GM18519 (cell line): ENCODE results near the gene CPEB3.
"Not testable (repeated sequence)": the region's sequence is repeated elsewhere in the genome, so short reads cannot be mapped to it uniquely, and the experiment has no call there.

ENCODE experiments used
- ATAC-seq: cut with Tn5 transposase; IDR thresholded peaks from one replicate; pipeline ENCODE4 v1.9.1; 2021; ENCODE audit warnings: mild to moderate bottlenecking, moderate library complexity; ENCODE audit not compliant: unreplicated experiment, low FRiP score

CPEB3 gene

GRCh38 chr10:92052741-92053140 lies 238.1 kb downstream of the CPEB3 start:
- ATAC-seq: no peak

GRCh38 chr10:92052088-92052487 lies 238.8 kb downstream of the CPEB3 start:
- ATAC-seq: no peak

GRCh38 chr10:92047215-92047614 lies 243.7 kb downstream of the CPEB3 start:
- ATAC-seq: no peak

GRCh38 chr10:92045641-92046106 lies 245.2 kb downstream of the CPEB3 start:
- ATAC-seq: no peak

GRCh38 chr10:92042541-92042940 lies 248.3 kb downstream of the CPEB3 start:
- ATAC-seq: no peak

GRCh38 chr10:92038949-92039348 lies 251.9 kb downstream of the CPEB3 start:
- no peak for ATAC-seq

GRCh38 chr10:92033070-92033469 lies 257.8 kb downstream of the CPEB3 start:
- ATAC-seq: not testable (repeated sequence)

- ATAC-seq: no peak
Observed at GRCh38 chr10:92031580-92031979, 259.3 kb downstream of the CPEB3 start.

- ATAC-seq: no peak
Observed at GRCh38 chr10:92027141-92027540, 263.7 kb downstream of the CPEB3 start.

- ATAC-seq: not testable (repeated sequence)
Observed at GRCh38 chr10:92025340-92025739, 265.5 kb downstream of the CPEB3 start.

- ATAC-seq: no peak
Observed at GRCh38 chr10:92024700-92025099, 266.2 kb downstream of the CPEB3 start.

GRCh38 chr10:92014620-92015019 lies 276.3 kb downstream of the CPEB3 start:
- ATAC-seq: no peak

GRCh38 chr10:92011560-92012214 lies 279.2 kb downstream of the CPEB3 start:
- ATAC-seq: no peak

- no peak for ATAC-seq
Observed at GRCh38 chr10:92010047-92010735, 280.7 kb downstream of the CPEB3 start.

GRCh38 chr10:92009445-92009844 lies 281.4 kb downstream of the CPEB3 start:
- no peak for ATAC-seq

- no peak for ATAC-seq
Observed at GRCh38 chr10:92005978-92006377, 284.9 kb downstream of the CPEB3 start.

- ATAC-seq: no peak
Observed at GRCh38 chr10:92003258-92003657, 287.6 kb downstream of the CPEB3 start.

GRCh38 chr10:92001995-92002394 lies 288.9 kb downstream of the CPEB3 start:
- ATAC-seq: no peak

- no peak for ATAC-seq
Observed at GRCh38 chr10:92001581-92001980, 289.3 kb downstream of the CPEB3 start.
